ENCODE results near the gene PRPH. TPM values are rescaled to one million over a fixed set of nuclear protein-coding genes. Genes with fewer than 3 reads are reported as not detected.
"Not testable (repeated sequence)": the region's sequence is repeated elsewhere in the genome, so short reads cannot be mapped to it uniquely, and the experiment has no call there.

Gene PRPH
- total RNA-seq, 1 experiment from 2014 or later = 0.11 TPM

DNA sequence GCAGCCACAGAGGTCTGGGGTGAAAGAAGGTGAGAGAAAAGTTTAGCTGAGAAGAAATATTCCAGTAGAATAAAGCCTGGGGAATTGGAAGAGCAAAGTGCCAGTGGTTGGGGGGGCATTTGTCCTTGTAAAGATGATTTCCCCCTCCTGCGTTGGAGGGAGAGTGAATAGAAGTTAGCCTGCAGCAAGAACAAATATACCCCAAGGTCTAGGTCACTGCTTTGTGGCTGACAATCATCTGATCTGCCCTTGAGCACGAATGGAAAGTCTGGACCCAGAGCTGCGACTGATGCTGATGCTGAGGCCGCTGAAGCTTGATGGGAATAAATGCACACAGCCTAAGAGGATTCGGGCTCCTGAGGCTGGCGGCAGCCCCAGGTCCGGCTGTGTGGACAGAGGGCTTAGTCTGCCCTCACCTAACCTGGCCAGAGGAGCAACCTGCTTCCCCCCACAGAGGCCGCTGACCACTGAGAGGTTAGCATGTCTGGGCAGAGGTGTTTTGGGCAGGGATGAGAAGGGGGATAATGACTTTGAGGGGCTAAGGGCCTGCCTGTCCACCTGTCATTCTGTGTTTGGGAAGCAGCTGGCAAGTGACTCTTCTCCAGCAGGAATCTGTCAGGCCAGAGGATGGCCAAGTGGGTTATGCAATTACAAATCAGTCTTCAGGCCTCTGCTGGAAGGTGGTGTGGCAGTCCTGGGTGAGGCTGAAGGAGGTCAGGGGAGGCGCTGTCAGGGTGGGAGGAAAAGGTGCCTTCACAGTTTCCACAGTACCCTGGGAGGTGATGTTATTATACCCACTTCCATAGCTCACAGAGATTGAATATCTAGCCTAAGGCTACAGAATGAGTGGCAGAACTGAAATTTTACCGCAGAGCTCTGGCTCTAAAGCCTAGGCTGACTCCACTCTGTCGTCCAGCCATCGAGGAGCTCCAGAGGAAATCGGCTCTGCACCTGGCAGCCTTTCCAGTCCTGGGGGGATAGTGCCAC lies 18.4 kb upstream of the PRPH start:
- no peak for DNase-seq (ENCODE audit: low read depth)

DNA sequence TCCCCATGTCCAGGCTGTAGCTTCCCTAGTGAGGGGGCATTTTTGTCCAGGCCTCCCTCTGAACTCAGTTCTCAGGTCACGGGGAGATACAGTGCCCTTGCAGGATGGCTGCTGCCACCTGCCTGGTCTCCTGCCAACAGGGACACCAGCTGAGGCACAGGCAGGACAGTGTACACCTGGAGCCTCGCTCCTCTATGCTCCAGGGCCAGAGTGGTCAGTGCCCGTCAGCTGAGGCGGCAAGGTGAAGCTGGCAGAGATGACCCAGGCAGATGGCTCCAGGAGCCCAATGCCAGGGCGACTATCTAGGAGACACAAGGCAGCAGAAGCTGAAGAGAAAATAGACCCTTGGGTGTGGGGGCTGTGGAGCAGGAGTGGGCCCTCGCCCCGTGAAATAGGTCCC lies 17.5 kb upstream of the PRPH start:
- no peak for DNase-seq (ENCODE audit: low read depth)

- DNase-seq (ENCODE audit: low read depth) = no peak
Measured at GRCh38 chr12:49279706-49280159, 15.2 kb upstream of the PRPH start.

GRCh38 chr12:49280545-49280944 lies 14.4 kb upstream of the PRPH start:
- DNase-seq (ENCODE audit: low read depth) = not testable (repeated sequence)

- no peak for DNase-seq (ENCODE audit: low read depth)
Measured at GRCh38 chr12:49282302-49282701, 12.6 kb upstream of the PRPH start.

GRCh38 chr12:49282740-49283375 lies 12.1 kb upstream of the PRPH start:
- DNase-seq (ENCODE audit: low read depth) = peak; percentile 57

GRCh38 chr12:49283541-49284429 lies 11.2 kb upstream of the PRPH start:
- peak; percentile 61 for DNase-seq (ENCODE audit: low read depth)

DNA sequence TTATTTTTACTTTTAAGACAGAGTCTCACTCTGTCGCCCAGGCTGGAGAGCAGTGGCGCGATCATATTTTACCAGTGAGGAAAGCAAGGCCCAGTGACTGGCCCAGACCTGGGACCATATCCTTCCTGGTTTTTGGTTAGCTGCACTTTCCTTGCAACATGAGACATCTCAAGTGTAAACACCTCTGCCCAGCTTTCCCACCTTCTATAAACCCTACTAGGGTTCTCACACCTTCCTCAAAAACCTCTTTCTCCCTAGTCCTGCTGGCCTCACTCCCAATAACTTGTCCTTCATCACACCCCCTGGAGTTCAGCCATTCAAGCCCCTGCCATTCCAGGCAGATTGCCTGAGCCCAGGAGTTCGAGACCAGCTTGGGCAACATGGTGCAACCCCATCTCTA lies 10.3 kb upstream of the PRPH start:
- DNase-seq (ENCODE audit: low read depth) = no peak

DNA sequence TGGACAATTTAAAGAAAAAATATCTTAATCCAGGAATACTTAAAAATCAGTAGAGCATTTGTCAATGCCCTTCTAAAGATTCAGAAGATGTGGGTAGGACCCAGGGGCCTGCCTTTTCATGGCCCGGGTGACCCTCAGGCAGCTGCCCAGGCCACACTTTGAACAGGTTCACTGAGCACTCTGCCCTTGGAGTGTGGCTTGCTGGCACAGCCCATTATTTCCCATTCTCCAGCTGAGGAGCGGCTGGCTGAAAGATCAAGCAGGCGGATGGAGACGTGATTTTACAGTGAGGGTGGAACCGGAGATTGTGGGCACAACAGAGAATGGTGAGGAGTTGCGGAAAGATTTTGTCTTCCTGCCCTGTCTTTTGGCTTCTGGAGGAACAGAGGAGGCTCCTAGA lies 7.1 kb upstream of the PRPH start:
- no peak for DNase-seq (ENCODE audit: low read depth)

GRCh38 chr12:49288412-49288853 lies 6.5 kb upstream of the PRPH start:
- peak; percentile 57 for DNase-seq (ENCODE audit: low read depth)

DNA sequence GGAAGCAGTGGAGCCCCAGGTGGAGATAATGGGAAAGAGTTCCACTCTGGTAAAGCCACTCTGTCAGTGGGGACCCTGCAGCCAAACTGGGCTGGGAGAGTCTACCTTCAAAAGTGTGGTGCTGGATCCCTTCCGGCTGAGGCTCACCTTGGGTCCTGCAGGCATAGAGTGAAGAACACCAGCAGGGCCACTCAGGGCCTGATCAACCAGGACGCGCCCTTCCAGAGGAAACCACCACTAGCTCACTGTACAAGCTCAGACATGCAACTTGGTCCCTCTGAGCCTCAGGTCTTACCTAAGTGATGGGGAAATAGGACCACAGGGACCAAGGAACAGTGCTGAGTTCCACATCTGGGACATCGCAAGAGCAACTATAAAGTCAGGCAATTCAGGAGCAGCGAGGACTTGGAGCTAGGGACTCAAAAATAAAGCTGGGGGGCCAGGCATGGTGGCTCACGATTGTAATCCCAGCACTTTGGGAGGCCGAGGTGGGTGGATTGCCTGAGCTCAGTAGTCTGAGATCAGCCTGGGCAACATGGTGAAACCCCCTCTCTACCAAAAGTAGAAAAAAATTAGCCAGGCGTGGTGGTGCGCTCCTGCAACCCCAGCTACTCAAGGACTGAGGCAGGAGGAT lies 5.9 kb upstream of the PRPH start:
- DNase-seq (ENCODE audit: low read depth) = no peak

DNA sequence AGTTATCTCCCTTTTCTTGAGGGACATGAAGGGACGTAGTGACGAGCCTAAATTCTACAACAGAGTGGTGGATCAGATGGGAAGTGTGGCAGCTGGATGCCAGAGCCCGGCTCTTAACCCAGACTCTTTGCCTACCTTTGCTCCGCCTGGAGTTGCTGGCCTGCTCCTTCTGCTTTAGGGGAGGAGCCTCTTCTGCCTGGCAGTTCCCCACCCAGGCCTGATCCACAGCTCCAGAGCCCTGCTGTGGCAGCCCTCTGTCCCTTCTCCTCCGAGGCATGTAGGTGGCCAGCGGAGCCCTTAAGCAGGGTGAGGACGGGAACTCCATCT lies 2.3 kb upstream of the PRPH start:
- DNase-seq (ENCODE audit: low read depth) = no peak

DNA sequence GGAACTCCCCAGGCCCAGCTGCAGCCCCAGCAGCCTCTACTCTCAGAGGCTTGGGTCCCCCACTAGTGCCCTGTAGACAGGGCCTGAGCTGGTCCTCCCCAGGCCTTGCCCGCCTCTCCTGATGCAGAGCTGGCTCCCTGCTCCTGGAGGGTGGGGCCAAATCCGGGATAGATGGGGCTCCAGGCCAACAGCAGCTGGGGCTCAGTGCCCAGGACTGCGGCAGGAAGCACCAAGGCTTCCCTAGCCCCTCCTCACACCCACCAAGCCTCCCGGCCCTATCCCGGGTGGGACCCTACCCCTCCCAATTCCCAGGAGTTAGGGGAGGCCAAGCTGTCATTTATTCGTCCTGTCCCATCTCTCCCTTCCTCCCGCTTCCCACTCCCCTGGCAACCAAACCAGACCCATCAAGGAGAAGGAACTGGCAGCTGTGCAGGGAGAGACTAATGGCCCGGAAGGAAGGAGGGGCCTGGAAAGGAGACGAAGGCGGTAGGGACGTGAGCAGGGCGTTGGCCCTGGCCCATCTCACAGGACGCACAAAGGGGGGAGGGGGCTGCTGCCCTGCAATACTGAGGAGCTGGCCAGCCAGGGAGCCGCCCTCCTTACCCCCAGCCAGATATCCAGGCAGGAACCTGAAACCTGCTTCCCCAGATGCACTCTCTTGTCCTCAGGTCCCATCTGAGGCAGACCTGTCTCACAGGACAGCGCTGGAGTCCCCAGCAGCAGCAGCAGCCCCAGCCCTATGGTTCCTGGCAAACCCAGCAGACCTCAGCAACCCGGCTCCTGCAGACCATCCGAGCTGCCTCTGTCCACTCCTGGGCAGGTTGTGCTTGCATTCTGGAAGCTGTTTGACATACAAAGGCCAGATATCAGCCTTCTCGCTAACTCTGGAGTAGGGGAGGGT lies 1.6 kb upstream of the PRPH start:
- no peak for DNase-seq (ENCODE audit: low read depth)

- no peak for DNase-seq (ENCODE audit: low read depth)
Measured at GRCh38 chr12:49294086-49294803, 702 bp upstream of the PRPH start.

GRCh38 chr12:49294804-49295081 lies 204 bp upstream of the PRPH start:
- no peak for DNase-seq (ENCODE audit: low read depth)

DNA sequence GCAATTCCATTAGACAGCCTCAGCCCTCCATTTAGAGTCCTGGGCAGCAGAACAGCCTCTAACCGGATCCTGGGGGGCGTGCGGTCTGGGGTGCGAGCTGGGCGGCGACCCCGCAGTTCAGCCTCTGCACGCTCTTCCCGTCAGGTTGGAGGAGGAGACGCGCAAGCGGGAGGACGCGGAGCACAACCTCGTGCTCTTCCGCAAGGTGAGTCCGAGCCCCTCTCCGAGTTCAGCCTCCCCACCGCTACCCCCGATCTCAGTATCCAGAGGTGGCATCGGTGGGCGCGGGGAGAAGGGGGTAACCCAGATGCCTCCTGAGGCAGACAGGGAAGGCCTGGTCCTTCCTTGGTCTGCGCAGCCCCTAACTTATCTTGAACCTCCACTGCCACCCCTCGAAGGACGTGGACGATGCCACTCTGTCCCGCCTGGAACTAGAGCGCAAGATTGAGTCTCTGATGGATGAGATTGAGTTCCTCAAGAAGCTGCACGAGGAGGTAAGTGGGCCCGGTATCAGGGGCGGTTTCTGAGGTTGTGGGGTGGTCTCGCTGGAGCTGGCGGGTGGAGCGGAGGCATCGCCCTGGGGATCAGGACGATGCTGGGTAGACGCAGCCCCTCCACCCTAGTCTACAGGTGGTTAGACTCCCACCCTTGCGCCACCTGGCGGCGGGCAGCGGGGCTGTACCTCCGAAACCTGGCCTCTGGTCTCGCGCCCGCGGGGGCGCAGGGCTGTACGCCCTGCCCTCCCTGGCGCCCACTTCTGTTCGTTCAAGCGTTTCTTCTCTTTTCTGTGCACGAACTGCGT lies 1.3 kb downstream of the PRPH start:
- DNase-seq (ENCODE audit: low read depth) = no peak

DNA sequence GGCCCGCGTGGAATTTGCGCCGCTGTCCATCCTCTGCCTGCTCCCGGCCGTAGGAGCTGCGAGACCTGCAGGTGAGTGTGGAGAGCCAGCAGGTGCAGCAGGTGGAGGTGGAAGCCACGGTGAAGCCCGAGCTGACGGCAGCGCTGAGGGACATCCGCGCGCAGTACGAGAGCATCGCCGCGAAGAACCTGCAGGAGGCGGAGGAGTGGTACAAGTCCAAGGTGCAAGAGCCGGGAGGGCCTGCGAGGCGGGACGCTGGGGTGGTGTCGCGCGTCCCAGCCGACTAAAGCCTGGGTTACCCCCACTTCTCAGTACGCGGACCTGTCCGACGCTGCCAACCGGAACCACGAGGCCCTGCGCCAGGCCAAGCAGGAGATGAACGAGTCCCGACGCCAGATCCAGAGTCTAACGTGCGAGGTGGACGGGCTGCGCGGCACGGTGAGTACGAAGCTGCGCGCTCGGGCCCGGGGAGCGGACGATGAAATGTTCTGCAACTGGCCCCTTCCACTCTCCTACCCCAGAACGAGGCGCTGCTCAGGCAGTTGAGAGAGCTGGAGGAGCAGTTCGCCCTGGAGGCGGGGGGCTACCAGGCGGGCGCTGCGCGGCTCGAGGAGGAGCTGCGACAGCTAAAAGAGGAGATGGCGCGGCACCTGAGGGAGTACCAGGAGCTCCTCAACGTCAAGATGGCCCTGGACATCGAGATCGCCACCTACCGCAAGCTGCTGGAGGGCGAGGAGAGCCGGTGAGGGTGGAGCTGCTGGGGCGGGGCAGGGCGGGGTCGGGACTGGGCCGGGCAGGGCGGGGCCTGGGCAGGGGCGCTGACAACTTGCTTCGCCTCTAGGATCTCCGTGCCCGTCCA lies 2.1 kb downstream of the PRPH start:
- DNase-seq (ENCODE audit: low read depth) = no peak

DNA sequence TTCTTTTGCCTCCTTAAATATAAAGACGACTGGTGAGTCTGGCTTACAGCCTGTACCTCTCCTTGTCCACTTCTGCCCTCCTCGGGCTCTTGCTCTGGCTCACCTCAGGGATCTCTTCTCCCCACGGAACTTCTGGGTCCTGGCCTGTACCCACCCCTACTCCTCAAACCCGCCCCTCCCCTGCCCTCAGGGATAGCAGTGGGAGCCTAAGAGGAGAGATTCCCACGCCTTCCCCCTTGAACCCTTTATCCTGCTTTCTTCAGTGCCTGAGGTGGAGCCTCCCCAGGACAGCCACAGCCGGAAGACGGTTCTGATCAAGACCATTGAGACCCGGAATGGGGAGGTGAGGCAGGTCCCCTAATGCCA lies 2.7 kb downstream of the PRPH start:
- no peak for DNase-seq (ENCODE audit: low read depth)

Data from LHCN-M2 (cell line).